Adrenal gland (tissue), 12 donors: ENCODE results near the gene RPL3. TPM values are rescaled to one million over a fixed set of nuclear protein-coding genes. Genes with fewer than 3 reads are reported as not detected.

Experiments used
- DNase-seq, 7 donors: peaks; one replicate each; pipeline ENCODE4 v3.0.0-alpha.2; 2019 to 2020
- H3K27ac ChIP-seq, 5 donors: fragments of 200-600 bp; sonication (generic) in 4 of 5; 1 replicate in 3 of 5; 2 replicates in 2 of 5; pipeline versions ENCODE4 v1.5.1 to v1.8.0; 2016 to 2020; ENCODE audit warnings: mild to moderate bottlenecking in 1 of 5
- H3K27me3 ChIP-seq: fragments of 200-600 bp; 2 replicates; pipeline ENCODE4 v1.8.0; 2021
- H3K36me3 ChIP-seq, 2 donors: fragments of 200-600 bp; replicated peaks in 1 of 2; 1 replicate in 1 of 2; 2 replicates in 1 of 2; pipeline versions ENCODE4 v1.5.1 to v1.8.0; 2018 to 2022
- H3K4me1 ChIP-seq, 2 donors: fragments of 200-600 bp; replicated peaks in 1 of 2; 1 replicate in 1 of 2; 2 replicates in 1 of 2; pipeline versions ENCODE4 v1.5.1 to v1.8.0; 2018 to 2021
- H3K4me3 ChIP-seq, 4 donors: fragments of 200-600 bp; sonication (generic) in 3 of 4; one replicate each; pipeline ENCODE4 v1.5.1; 2016 to 2018
- H3K9me3 ChIP-seq, 3 donors: fragments of 200-600 bp; sonication (generic) in 1 of 3; replicated peaks in 1 of 3; 1 replicate in 2 of 3; 2 replicates in 1 of 3; pipeline versions ENCODE4 v1.5.1 to v1.8.0; 2016 to 2021
- POLR2A ChIP-seq, 2 donors: fragments of 450-650 bp; IDR thresholded peaks; one replicate each; pipeline ENCODE4 v1.6.1; 2017; ENCODE audit warnings: antibody characterized with exemption in 2 of 2, mild to moderate bottlenecking in 2 of 2, moderate library complexity in 1 of 2
- WGBS, 4 donors: extraction: QIAGEN DNeasy Blood & Tissue Kit in 2 of 4; methylation state at CpG; one replicate each; pipeline versions ENCODE4 v1.1.5 to v1.1.7; 2013 to 2017; 5-methylcytosine and 5-hydroxymethylcytosine counted together
- intact Hi-C, 2 donors: fragments of 100-400 bp; cut with DNase I; formaldehyde crosslinking; loops; one replicate each; pipeline versions ENCODE4 v1.14.1 to v1.15.0; 2022 to 2023
- polyA plus RNA-seq, 3 donors: library from polyadenylated mRNA; stranded (reverse); fragments of 200-250 nt in 2 of 3; fragments of 350-450 nt in 1 of 3; fragmentation: Illumina TruSeq in 1 of 3; extraction: RNeasy Lipid Tissue Mini Kit (QIAGEN cat#74804) in 1 of 3; gene quantifications; one replicate each; pipeline ENCODE4 v1.2.3, GENCODE V29; 2013 to 2014
- total RNA-seq, 9 donors: library from RNA; depleted of rRNA in 4 of 9; stranded (reverse); fragments of >200 nt in 4 of 9; fragments of 120-200 nt in 1 of 9; fragmentation: NEBNext Ultra II Directional in 1 of 9; extraction: Animal tissue kit (Norgen Biotek cat#: 25700) in 1 of 9; gene quantifications; one replicate each; pipeline versions ENCODE4 v1.1.0 to v1.2.4, GENCODE V29; 2013 to 2023
- TF ChIP-seq, protein P1 (sequence below), 6 experiments: fragments of 450-650 bp in 4 of 6; fragments of 200-600 bp in 2 of 6; sonication (generic) in 1 of 6; IDR thresholded peaks; 1 replicate in 5 of 6; 2 replicates in 1 of 6; pipeline versions ENCODE4 v1.5.1 to v1.8.0; 2016 to 2021; ENCODE audit warnings: antibody characterized with exemption in 6 of 6, mild to moderate bottlenecking in 2 of 6, moderate library complexity in 1 of 6
- donor health status: healthy with polysubstance abuse.
- donor health status: Bipolar disorder and iron deficiency.
- donor health status: DM: yes; HTN: yes; CAD: no.
- donor health status: DM: no; HTN: no; CAD: no.
- donor health status: DM: no; HTN: no; CAD: no.
- donor health status: DM: yes; HTN: yes; CAD: no.

Gene RPL3
- total and polyA plus RNA-seq, 12 donors: 1,374 to 2,713 (median 1,954) TPM

DNA sequence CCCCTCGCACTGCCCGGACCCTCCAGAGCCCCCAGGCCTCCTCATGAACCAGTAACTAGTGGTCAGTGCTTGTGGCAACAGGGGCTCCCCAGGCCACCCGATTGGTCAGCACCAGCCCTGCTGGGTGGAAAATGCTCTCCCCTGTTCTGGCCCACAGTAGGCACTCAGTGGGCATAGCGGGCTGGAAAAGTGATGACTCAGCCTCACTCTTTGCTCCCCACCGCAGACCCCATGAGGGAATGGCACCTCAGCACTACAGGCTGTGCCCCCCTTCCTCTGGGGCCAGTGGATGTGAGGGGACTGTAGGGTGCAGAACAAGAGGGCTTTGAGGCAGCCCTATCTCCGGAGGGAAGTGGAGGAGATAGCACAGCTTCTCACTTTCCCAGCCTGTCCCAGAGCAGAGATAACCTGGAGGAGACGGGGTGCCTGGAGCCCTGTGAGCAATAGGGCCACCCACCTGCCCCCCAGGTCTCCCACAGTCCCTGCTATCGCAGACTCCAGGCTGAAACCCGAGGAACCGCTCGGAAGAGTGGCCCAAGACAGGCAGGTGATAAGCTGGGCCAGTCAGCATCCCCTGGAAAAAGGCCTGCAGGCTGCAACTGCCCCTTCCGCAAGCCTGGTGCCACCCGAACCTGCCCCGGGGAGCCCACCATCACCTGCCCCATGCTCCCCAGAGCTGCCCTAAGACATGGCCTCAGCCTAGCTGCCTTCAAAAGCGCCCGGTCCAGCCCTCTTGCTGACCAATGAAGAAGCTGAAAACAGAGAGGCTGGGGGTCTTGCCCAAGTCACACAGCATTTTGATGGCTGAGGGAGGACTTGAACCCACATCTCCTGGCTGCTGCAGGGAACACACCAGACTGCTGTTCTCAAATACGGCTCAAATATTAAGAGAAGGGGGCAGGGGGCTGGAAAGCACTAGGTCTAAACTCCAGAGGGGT lies 45.2 kb downstream of the RPL3 start:
- Histone ChIP-seq H3K36me3 (no peaks in the 10 kb centered on the region), H3K4me3 (no peak overlapping the region), H3K27me3 (no peaks in the 10 kb centered on the region), H3K27ac (no peak overlapping the region), H3K9me3 (no peaks in the 10 kb centered on the region), H3K4me1 (no peaks in the 10 kb centered on the region)
- intact Hi-C loops: no loop called here
- DNase-seq: no peak
- TF ChIP-seq, protein P1, sequence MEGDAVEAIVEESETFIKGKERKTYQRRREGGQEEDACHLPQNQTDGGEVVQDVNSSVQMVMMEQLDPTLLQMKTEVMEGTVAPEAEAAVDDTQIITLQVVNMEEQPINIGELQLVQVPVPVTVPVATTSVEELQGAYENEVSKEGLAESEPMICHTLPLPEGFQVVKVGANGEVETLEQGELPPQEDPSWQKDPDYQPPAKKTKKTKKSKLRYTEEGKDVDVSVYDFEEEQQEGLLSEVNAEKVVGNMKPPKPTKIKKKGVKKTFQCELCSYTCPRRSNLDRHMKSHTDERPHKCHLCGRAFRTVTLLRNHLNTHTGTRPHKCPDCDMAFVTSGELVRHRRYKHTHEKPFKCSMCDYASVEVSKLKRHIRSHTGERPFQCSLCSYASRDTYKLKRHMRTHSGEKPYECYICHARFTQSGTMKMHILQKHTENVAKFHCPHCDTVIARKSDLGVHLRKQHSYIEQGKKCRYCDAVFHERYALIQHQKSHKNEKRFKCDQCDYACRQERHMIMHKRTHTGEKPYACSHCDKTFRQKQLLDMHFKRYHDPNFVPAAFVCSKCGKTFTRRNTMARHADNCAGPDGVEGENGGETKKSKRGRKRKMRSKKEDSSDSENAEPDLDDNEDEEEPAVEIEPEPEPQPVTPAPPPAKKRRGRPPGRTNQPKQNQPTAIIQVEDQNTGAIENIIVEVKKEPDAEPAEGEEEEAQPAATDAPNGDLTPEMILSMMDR (IDR thresholded peaks at IDR 0.05): no peak
- TF ChIP-seq POLR2A (IDR thresholded peaks at IDR 0.05): no peak
- WGBS, 4 donors: 75 to 83% (median 80%) methylated on average over 11 to 17 of the region's 17 CpGs

- Histone ChIP-seq H3K27me3 (no peaks in the 10 kb centered on the region), H3K4me3 (no peak overlapping the region), H3K27ac (no peak overlapping the region), H3K36me3 (no peaks in the 10 kb centered on the region), H3K4me1 (no peaks in the 10 kb centered on the region), H3K9me3 (no peaks in the 10 kb centered on the region)
- TF ChIP-seq, protein P1 (IDR thresholded peaks at IDR 0.05): no peak
- no peak for TF ChIP-seq POLR2A (IDR thresholded peaks at IDR 0.05)
- no peak for DNase-seq
- 88 to 95% (median 92%) methylated on average over 9 of the region's 9 CpGs for WGBS, 4 donors
- intact Hi-C loops: no loop called here
These were observed 48.6 kb downstream of the RPL3 start for GRCh38 chr22:39270792-39271191.

DNA sequence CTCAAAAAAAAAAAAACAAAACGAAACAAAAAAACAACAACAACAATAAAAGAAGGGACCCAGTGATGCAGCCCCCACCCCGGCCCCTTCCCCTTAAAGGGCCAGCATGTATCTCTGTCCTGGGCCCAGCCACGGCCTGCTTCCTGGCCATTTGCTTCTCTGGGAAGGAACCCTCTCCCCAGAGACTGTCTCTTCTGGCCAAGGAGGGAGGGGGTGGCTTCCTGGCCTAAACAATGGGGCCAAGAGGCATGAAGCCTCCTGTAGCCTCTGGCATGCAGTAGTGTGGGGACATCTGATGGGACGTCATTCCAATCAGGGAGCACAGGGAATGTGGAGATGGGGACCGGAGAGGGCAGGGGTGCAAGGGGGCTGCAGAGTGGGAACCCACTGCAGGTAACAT lies 49.1 kb downstream of the RPL3 start:
- DNase-seq: no peak
- WGBS, 4 donors: 67 to 80% (median 73%) methylated on average over 5 of the region's 5 CpGs
- intact Hi-C loops: no loop called here

DNA sequence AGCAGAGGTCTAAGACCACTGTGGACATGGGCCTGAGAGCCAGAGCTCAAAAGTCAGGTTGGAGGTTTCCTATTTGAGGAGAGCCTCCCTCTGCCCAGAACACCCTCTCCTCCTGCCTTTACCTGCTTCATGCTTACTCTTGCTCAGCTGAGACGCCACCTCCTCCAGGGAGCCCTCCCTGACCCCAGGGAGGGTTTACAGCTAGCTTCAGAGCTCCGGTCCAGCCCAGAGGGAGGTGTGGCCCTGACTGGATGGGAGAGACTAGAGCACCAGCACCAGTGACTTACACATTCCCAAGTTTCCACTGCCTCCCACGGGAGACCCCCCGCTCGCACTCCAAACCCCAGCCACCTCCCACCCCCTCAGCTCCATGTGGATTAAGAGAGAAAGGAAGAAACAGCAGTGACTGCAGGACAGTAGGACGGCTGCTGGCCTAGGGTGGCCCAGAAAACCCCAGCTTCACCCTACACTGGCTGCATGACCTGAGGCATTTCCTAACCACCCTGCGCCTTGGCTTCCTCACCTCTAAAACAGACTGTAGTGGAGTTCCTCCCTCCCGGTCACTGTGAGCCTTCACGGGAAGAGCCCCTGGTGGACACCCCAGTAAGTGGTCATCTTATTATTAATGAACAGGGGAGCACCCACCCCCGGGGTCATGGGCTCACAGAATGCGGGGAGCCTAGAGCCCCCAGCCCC lies 50.2 kb downstream of the RPL3 start:
- intact Hi-C loops: no loop called here
- Histone ChIP-seq H3K27me3 (no peaks in the 10 kb centered on the region), H3K9me3 (no peaks in the 10 kb centered on the region), H3K27ac (no peak overlapping the region), H3K36me3 (no peaks in the 10 kb centered on the region), H3K4me1 (no peaks in the 10 kb centered on the region), H3K4me3 (no peak overlapping the region)
- TF ChIP-seq, protein P1 (IDR thresholded peaks at IDR 0.05): no peak
- TF ChIP-seq POLR2A (IDR thresholded peaks at IDR 0.05): no peak
- no peak for DNase-seq
- WGBS, 4 donors: 69 to 92% (median 79%) methylated on average over 5 to 11 of the region's 11 CpGs

More for the DNA sequence above, 49.1 kb downstream of the RPL3 start:
- Histone ChIP-seq H3K36me3 (no peaks in the 10 kb centered on the region), H3K4me1 (no peaks in the 10 kb centered on the region), H3K9me3 (no peaks in the 10 kb centered on the region), H3K4me3 (no peak overlapping the region), H3K27me3 (no peaks in the 10 kb centered on the region), H3K27ac (no peak overlapping the region)
- TF ChIP-seq POLR2A (IDR thresholded peaks at IDR 0.05): no peak
- TF ChIP-seq, protein P1 (IDR thresholded peaks at IDR 0.05): no peak
